LNCAP (cell line): ENCODE data around the gene ZG16B.

Experiments used
- CTCF ChIP-seq: fragments of 450-650 bp; IDR thresholded peaks from 2 replicates; pipeline ENCODE4 v1.5.1; 2017; ENCODE audit warnings: mild to moderate bottlenecking

Gene ZG16B, protein sequence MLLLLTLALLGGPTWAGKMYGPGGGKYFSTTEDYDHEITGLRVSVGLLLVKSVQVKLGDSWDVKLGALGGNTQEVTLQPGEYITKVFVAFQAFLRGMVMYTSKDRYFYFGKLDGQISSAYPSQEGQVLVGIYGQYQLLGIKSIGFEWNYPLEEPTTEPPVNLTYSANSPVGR

GRCh38 chr16:2829501-2830354, at the start of gene ZG16B:
ZG16B (plus strand) TSS chr16:2830303; CDS start chr16:2830442, 139 bp downstream.
- no peak for TF ChIP-seq CTCF

DNA sequence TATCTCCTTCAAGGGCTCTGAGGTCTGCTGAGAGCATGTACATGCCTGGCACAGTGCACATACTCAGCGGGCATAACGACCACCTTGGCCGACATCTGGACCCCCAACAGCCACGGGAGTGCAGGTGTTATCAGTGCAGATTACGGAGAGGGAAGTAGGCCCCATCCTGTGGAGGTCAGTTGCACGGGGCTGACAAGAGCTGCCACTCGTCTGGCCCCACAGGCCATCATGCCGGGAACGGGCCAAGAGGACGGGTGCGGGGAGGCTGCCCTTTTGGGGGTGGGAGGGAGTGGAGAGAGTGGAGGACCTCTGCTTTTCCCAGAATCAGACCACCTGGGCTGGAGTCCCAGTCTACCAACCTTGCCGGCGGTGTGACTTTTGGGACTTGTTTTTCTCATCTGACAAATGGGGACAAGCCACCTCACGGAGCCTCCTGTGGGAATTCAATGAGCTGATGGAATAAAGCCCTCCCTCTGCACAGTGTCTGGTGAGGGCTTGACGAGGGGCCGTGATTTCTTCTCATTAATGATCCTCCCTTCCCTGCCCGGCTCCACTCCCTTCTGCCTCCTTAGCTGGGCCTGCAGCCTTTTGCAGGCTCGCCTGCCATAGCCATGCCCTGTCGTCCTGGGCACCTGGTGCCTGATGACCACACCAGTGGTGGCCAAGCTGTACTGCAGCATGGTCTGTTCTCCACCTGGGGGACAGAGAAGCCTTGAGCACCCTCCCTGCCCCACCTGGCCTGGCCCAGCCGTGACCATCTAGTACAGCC, 47.3 kb upstream of the ZG16B start:
- TF ChIP-seq CTCF, result no peak

- TF ChIP-seq CTCF, result no peak
Measured at GRCh38 chr16:2783581-2784357, 46.3 kb upstream of the ZG16B start.

DNA sequence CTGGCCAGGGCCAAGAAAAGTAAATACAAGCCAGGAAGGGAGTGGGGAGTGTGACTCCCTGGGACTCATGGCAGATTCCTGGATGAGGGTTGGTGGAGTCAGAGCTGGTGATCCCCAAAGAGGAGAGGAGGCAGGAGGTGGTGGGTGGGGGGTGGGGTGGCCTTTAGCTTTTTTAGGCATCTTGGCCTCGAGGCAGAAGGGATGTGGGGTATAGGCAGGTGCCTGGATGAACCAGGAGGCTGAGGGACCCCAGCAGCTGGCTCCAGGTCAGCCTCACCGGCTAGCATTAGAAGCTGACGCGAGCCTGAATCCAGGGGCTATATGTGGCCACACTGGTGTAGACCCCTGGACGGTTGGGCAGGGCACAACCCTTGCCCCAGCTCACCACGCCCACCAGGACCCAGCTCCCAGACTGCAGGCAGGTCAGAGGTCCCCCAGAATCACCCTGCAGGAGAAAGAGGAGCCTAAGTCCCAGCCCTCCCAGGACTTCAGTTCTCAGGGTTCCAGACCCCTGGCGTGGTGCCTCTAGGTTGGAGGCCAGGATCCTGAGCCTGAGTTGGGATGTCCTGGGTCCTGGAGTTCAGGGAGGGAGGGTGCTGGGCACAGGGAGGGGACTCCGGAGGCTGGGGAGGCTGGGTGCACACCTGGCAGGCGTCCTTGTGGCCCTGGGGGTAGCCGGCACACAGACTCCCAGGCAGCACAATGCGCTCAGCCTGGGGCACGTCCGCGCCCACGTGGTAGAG, 45.6 kb upstream of the ZG16B start:
- TF ChIP-seq CTCF, result no peak

- TF ChIP-seq CTCF, result no peak
Measured at GRCh38 chr16:2785101-2785991, 44.8 kb upstream of the ZG16B start.

GRCh38 chr16:2786061-2786825, 43.9 kb upstream of the ZG16B start:
- TF ChIP-seq CTCF, result no peak
